Stimulated activated CD8-positive, alpha-beta memory T cell treated with anti-CD3 and anti-CD28 coated beads, Interleukin-7, amount 100 ng/mL, for 4 hours (primary cell): ENCODE data around the gene PARD3B.

Experiments used
- DNase-seq, 2 donors: peaks; one replicate each; pipeline ENCODE4 v3.0.0-alpha.2; 2020; ENCODE audit warnings: low read depth in 2 of 2

Gene PARD3B

GRCh38 chr2:205556841-205557539 is 1011.7 kb downstream of the PARD3B start:
- no peak for DNase-seq

- no peak for DNase-seq
Observed at GRCh38 chr2:205557873-205558272, 1012.6 kb downstream of the PARD3B start.

- no peak for DNase-seq
Observed at GRCh38 chr2:205561441-205561840, 1016.2 kb downstream of the PARD3B start.

- DNase-seq, result no peak
Observed at GRCh38 chr2:205563646-205564045, 1018.4 kb downstream of the PARD3B start.

- DNase-seq, result no peak
Observed at GRCh38 chr2:205564346-205565141, 1019.3 kb downstream of the PARD3B start.

- DNase-seq, result no peak
Observed at GRCh38 chr2:205565142-205565522, 1019.9 kb downstream of the PARD3B start.

GRCh38 chr2:205566606-205567168 is 1021.4 kb downstream of the PARD3B start:
- DNase-seq, result no peak

GRCh38 chr2:205568620-205569019 is 1023.3 kb downstream of the PARD3B start:
- DNase-seq, result no peak

- DNase-seq, result no peak
Observed at GRCh38 chr2:205570648-205571047, 1025.4 kb downstream of the PARD3B start.

GRCh38 chr2:205571360-205571959 is 1026.2 kb downstream of the PARD3B start:
- DNase-seq, result no peak

- no peak for DNase-seq
Observed at GRCh38 chr2:205574001-205574400, 1028.7 kb downstream of the PARD3B start.

GRCh38 chr2:205579335-205579734 is 1034.1 kb downstream of the PARD3B start:
- DNase-seq, result no peak

GRCh38 chr2:205580212-205580987 is 1035.1 kb downstream of the PARD3B start:
- DNase-seq, result no peak

- DNase-seq, result no peak
Observed at GRCh38 chr2:205582366-205582765, 1037.1 kb downstream of the PARD3B start.

- DNase-seq, result no peak
Observed at GRCh38 chr2:205585449-205586383, 1040.4 kb downstream of the PARD3B start.

- DNase-seq, result no peak
Observed at GRCh38 chr2:205586626-205587025, 1041.4 kb downstream of the PARD3B start.

- DNase-seq, result no peak
Observed at GRCh38 chr2:205589479-205589878, 1044.2 kb downstream of the PARD3B start.

- DNase-seq, result no peak
Observed at GRCh38 chr2:205590759-205591158, 1045.5 kb downstream of the PARD3B start.

GRCh38 chr2:205593891-205594290 is 1048.6 kb downstream of the PARD3B start:
- DNase-seq, result no peak

GRCh38 chr2:205596581-205596980 is 1051.3 kb downstream of the PARD3B start:
- no peak for DNase-seq
